ENCODE results near the gene INSL4. TPM values are rescaled to one million over a fixed set of nuclear protein-coding genes. Genes with fewer than 3 reads are reported as not detected.

The INSL4 gene
- total RNA-seq, 1 experiment from 2014 or later = not detected

DNA sequence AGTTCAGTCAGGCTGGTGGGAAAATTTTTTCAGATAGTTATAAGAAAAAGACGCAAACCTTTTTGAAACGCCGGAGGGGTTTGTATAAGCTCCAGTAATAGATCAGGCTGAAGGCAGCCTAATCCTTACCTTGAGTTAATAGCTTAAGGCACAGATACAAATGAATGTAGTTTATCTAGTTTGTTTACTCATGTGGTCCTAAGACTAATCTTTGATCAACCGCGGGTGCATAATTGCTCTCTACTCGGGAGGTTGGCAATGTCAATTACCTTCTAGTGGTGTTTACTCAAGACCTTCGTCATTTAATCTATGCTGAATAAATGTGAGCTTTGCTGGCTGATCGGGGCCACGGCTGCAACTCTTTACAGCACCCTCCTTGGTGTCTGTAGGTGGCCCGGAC is 665 bp upstream of the INSL4 start:
- H4K20me1 ChIP-seq (ENCODE audit: control insufficient read depth, insufficient read depth, insufficient read length) = no peaks in the 10 kb centered on the region
- H3K56ac ChIP-seq (ENCODE audit: insufficient read length, low read depth, low read length) = no peak overlapping the region
- H3K79me1 ChIP-seq (ENCODE audit: insufficient read depth, low read depth, low read length, poor library complexity, severe bottlenecking) = no peaks in the 10 kb centered on the region
- H2BK15ac ChIP-seq (ENCODE audit: low read depth, low read length) = no peak overlapping the region
- H2BK120ac ChIP-seq (ENCODE audit: low read depth, low read length, poor library complexity, severe bottlenecking) = no peak overlapping the region
- Mint-ChIP-seq H3K36me3 (ENCODE audit: insufficient read depth in 1 of 3, low read depth in 3 of 3) (no peaks in the 10 kb centered on the region), H3K4me3 (no peak overlapping the region), H3K27me3 (ENCODE audit: low read depth) (peaks cover 16% of the 10 kb centered on the region), H3K4me1 (no peaks in the 10 kb centered on the region), H3K27ac (no peak overlapping the region), H3K9me3 (peaks cover 0 to 8% of the 10 kb centered on the region in 2 experiments; a peak in 1 of 5 replicates)
- no peak overlapping the region for H4K91ac ChIP-seq (ENCODE audit: insufficient read length, low read depth, low read length)
- no peaks in the 10 kb centered on the region for H3K79me2 ChIP-seq (ENCODE audit: insufficient read depth, low read length)
- H3K4me1 ChIP-seq (ENCODE audit: insufficient read depth, low read length) = no peaks in the 10 kb centered on the region
- no peak overlapping the region for H3K4ac ChIP-seq (ENCODE audit: low read depth, low read length)
- H2AK5ac ChIP-seq (ENCODE audit: insufficient read length, low read length) = no peak overlapping the region
- no peaks in the 10 kb centered on the region for H3K27me3 ChIP-seq (ENCODE audit: insufficient read depth, low read length)
- no peak overlapping the region for H3K4me2 ChIP-seq (ENCODE audit: insufficient read depth, insufficient read length, low read length)
- H2BK12ac ChIP-seq (ENCODE audit: insufficient read length, low read depth, low read length) = no peak overlapping the region
- H4K5ac ChIP-seq (ENCODE audit: insufficient read length, low read depth, low read length) = no peak overlapping the region
- no CpG with 5 or more reads among the region's 10 CpGs for WGBS (ENCODE audit: extremely low coverage, insufficient read length, low lambda C conversion rate)
- no peaks in the 10 kb centered on the region for H3K9me3 ChIP-seq (ENCODE audit: control insufficient read depth, low read depth, low read length)
- TF ChIP-seq, protein P1, sequence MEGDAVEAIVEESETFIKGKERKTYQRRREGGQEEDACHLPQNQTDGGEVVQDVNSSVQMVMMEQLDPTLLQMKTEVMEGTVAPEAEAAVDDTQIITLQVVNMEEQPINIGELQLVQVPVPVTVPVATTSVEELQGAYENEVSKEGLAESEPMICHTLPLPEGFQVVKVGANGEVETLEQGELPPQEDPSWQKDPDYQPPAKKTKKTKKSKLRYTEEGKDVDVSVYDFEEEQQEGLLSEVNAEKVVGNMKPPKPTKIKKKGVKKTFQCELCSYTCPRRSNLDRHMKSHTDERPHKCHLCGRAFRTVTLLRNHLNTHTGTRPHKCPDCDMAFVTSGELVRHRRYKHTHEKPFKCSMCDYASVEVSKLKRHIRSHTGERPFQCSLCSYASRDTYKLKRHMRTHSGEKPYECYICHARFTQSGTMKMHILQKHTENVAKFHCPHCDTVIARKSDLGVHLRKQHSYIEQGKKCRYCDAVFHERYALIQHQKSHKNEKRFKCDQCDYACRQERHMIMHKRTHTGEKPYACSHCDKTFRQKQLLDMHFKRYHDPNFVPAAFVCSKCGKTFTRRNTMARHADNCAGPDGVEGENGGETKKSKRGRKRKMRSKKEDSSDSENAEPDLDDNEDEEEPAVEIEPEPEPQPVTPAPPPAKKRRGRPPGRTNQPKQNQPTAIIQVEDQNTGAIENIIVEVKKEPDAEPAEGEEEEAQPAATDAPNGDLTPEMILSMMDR (conservative IDR thresholded peaks at IDR 0.05) = no peak
- H4K8ac ChIP-seq (replicated peaks; ENCODE audit: insufficient read length, low read depth, low read length) = no peak overlapping the region
- no peak overlapping the region for H3T11ph ChIP-seq (ENCODE audit: low read length)
- no peak overlapping the region for H3K9ac ChIP-seq (ENCODE audit: extremely low read depth, insufficient read length, low read length)
- no peak overlapping the region for H2BK5ac ChIP-seq (ENCODE audit: insufficient read length, low read length)
- H3K23me2 ChIP-seq (ENCODE audit: insufficient read length, low read depth, low read length, poor library complexity, severe bottlenecking) = no peaks in the 10 kb centered on the region
- no peak overlapping the region for H2AFZ ChIP-seq (ENCODE audit: low read length)
- H3K14ac ChIP-seq (ENCODE audit: insufficient read depth, low read length) = no peak overlapping the region
- no peak overlapping the region for H3K18ac ChIP-seq (ENCODE audit: insufficient read length, low read depth, low read length)
- no peak overlapping the region for H3K27ac ChIP-seq (ENCODE audit: insufficient read length, low read depth, low read length)
- no peak overlapping the region for H3K23ac ChIP-seq (ENCODE audit: insufficient read length, low read depth, low read length)
- DNase-seq = no peak
- no peak overlapping the region for H2BK20ac ChIP-seq (ENCODE audit: low read depth, low read length, poor library complexity, severe bottlenecking)

Data from H9 (cell line).